Breast epithelium (tissue), 4 donors: Measurements from ENCODE around the gene CDKN2B-AS1. TPM values are rescaled to one million over a fixed set of nuclear protein-coding genes. Genes with fewer than 3 reads are reported as not detected.

Experiments used
- DNase-seq, 2 donors: peaks; one replicate each; pipeline ENCODE4 v3.0.0-alpha.2; 2019; ENCODE audit warnings: low spot score in 2 of 2
- H3K27ac ChIP-seq, 2 donors: fragments of 200-600 bp; sonication (generic) in 1 of 2; one replicate each; pipeline ENCODE4 v1.5.1; 2016 to 2019; ENCODE audit warnings: mild to moderate bottlenecking in 1 of 2
- H3K27me3 ChIP-seq, 2 donors: fragments of 200-600 bp; sonication (generic) in 1 of 2; one replicate each; pipeline versions ENCODE4 v1.5.1 to v1.6.0; 2017 to 2019; ENCODE audit warnings: control low read depth in 1 of 2, mild to moderate bottlenecking in 1 of 2
- H3K36me3 ChIP-seq: fragments of 200-600 bp; one replicate; pipeline ENCODE4 v1.5.1; 2019
- H3K4me1 ChIP-seq, 2 donors: fragments of 200-600 bp; sonication (generic); one replicate each; pipeline ENCODE4 v1.5.1; 2016 to 2019; ENCODE audit warnings: control low read depth in 1 of 2
- H3K4me3 ChIP-seq, 3 donors: fragments of 200-600 bp; sonication (generic); 1 replicate in 2 of 3; 2 replicates in 1 of 3; pipeline ENCODE4 v1.5.1; 2016 to 2019; ENCODE audit warnings: mild to moderate bottlenecking in 3 of 3, moderate library complexity in 2 of 3
- H3K9me3 ChIP-seq, 2 donors: fragments of 200-600 bp; sonication (generic) in 1 of 2; one replicate each; pipeline ENCODE4 v1.5.1; 2016 to 2019; ENCODE audit warnings: control low read depth in 1 of 2
- POLR2A ChIP-seq: fragments of 450-650 bp; IDR thresholded peaks from one replicate; pipeline ENCODE4 v1.6.1; 2016; ENCODE audit warnings: antibody characterized with exemption, mild to moderate bottlenecking, moderate library complexity
- POLR2AphosphoS5 ChIP-seq, 3 donors: sonication (generic); formaldehyde crosslinking; IDR thresholded peaks; one replicate each; pipeline ENCODE4 v1.6.1; 2017; ENCODE audit warnings: antibody characterized with exemption in 3 of 3
- intact Hi-C: fragments of 100-400 bp; cut with DNase I; formaldehyde crosslinking; loops from one replicate; pipeline ENCODE4 v1.15.1; 2023; ENCODE audit warnings: low total_unique reads
- total RNA-seq, 3 donors: library from RNA; depleted of rRNA; stranded (reverse); fragments of >200 nt; gene quantifications; one replicate each; pipeline ENCODE4 v1.1.0, GENCODE V29; 2016
- TF ChIP-seq, protein P1 (sequence below), 3 donors: fragments of 450-650 bp; IDR thresholded peaks; one replicate each; pipeline ENCODE4 v1.5.1; 2016 to 2017; ENCODE audit warnings: antibody characterized with exemption in 3 of 3, mild to moderate bottlenecking in 3 of 3, moderate library complexity in 3 of 3

Gene CDKN2B-AS1
- total RNA-seq, 3 donors from 2014 or later, result 1.3 to 4.6 (median 3.2) TPM

DNA sequence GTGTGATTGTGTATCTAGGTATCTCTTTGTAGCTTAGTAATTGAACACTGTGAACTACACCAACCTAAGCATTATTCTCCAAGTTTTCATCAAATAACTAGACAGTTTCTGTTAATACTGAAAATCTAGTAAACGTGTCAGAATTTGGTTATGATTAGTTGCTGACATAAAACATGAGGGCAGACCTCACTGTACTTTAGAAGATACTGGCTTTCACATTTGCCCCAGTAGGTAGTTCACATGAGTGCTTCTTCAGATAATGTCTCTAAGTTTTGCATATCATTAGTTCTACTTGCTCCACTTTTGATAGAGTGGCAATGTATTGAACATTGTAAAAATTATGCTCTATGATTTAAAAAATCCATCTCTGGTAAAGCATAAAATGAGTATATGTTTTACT lies 7.4 kb downstream of the CDKN2B-AS1 start:
- Histone ChIP-seq H3K4me3 (no peak overlapping the region), H3K4me1 (no peaks in the 10 kb centered on the region), H3K27me3 (peaks cover 0 to 24% of the 10 kb centered on the region in 2 donors), H3K36me3 (no peaks in the 10 kb centered on the region), H3K9me3 (no peaks in the 10 kb centered on the region), H3K27ac (no peak overlapping the region)
- intact Hi-C loops, result no loop called here
- no peak for DNase-seq
- TF ChIP-seq, protein P1, sequence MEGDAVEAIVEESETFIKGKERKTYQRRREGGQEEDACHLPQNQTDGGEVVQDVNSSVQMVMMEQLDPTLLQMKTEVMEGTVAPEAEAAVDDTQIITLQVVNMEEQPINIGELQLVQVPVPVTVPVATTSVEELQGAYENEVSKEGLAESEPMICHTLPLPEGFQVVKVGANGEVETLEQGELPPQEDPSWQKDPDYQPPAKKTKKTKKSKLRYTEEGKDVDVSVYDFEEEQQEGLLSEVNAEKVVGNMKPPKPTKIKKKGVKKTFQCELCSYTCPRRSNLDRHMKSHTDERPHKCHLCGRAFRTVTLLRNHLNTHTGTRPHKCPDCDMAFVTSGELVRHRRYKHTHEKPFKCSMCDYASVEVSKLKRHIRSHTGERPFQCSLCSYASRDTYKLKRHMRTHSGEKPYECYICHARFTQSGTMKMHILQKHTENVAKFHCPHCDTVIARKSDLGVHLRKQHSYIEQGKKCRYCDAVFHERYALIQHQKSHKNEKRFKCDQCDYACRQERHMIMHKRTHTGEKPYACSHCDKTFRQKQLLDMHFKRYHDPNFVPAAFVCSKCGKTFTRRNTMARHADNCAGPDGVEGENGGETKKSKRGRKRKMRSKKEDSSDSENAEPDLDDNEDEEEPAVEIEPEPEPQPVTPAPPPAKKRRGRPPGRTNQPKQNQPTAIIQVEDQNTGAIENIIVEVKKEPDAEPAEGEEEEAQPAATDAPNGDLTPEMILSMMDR (IDR thresholded peaks at IDR 0.05), result no peak
- TF ChIP-seq POLR2AphosphoS5 (IDR thresholded peaks at IDR 0.05) (no peak), POLR2A (no peak)

- H3K27me3 ChIP-seq, result peaks cover 0 to 24% of the 10 kb centered on the region in 2 donors
- no peaks in the 10 kb centered on the region for H3K9me3 ChIP-seq
- H3K27ac ChIP-seq, result no peak overlapping the region
- H3K36me3 ChIP-seq, result no peaks in the 10 kb centered on the region
- no peak overlapping the region for H3K4me3 ChIP-seq
- intact Hi-C loops, result no loop called here
- no peak for DNase-seq
- TF ChIP-seq POLR2A (no peak), POLR2AphosphoS5 (IDR thresholded peaks at IDR 0.05) (no peak)
- TF ChIP-seq, protein P1 (IDR thresholded peaks at IDR 0.05), result no peak
- H3K4me1 ChIP-seq, result peaks cover 0 to 11% of the 10 kb centered on the region in 2 donors
Observed at GRCh38 chr9:22005021-22005701, 10.6 kb downstream of the CDKN2B-AS1 start.

GRCh38 chr9:22005702-22006606 lies 11.4 kb downstream of the CDKN2B-AS1 start:
- Histone ChIP-seq H3K36me3 (no peaks in the 10 kb centered on the region), H3K4me1 (peaks cover 0 to 11% of the 10 kb centered on the region in 2 donors), H3K9me3 (no peaks in the 10 kb centered on the region), H3K27ac (no peak overlapping the region), H3K4me3 (no peak overlapping the region), H3K27me3 (peaks cover 0 to 24% of the 10 kb centered on the region in 2 donors)
- DNase-seq, result no peak
- TF ChIP-seq POLR2AphosphoS5 (IDR thresholded peaks at IDR 0.05) (no peak), POLR2A (no peak)
- TF ChIP-seq, protein P1 (IDR thresholded peaks at IDR 0.05), result no peak
- intact Hi-C loops, result no loop called here

GRCh38 chr9:22008384-22008716 lies 13.8 kb downstream of the CDKN2B-AS1 start:
- no peaks in the 10 kb centered on the region for H3K36me3 ChIP-seq
- H3K9me3 ChIP-seq, result no peaks in the 10 kb centered on the region
- H3K4me3 ChIP-seq, result peak overlapping the region; percentile 65 to 79 (median 70)
- TF ChIP-seq POLR2AphosphoS5 (IDR thresholded peaks at IDR 0.05), result no peak
- TF ChIP-seq, protein P1 (IDR thresholded peaks at IDR 0.05), result no peak
- no peak for TF ChIP-seq POLR2A
- H3K27ac ChIP-seq, result peak overlapping the region; percentile 88 to 91
- intact Hi-C loops, result no loop called here
- DNase-seq, result no peak
- H3K4me1 ChIP-seq, result peaks cover 0 to 11% of the 10 kb centered on the region in 2 donors
- peaks cover 0 to 24% of the 10 kb centered on the region in 2 donors for H3K27me3 ChIP-seq
